KOPT-K1 (cell line): ENCODE data around the gene ZSCAN25.

Experiments
- H3K27ac ChIP-seq: fragments of 200-600 bp; sonication (generic); 2 replicates; pipeline ENCODE4 v1.5.1; 2016; ENCODE audit warnings: antibody characterized with exemption, mild to moderate bottlenecking, low read depth, low read length; ENCODE audit not compliant: poor library complexity, severe bottlenecking
- H3K36me3 ChIP-seq: fragments of 200-600 bp; sonication (generic); 2 replicates; pipeline ENCODE4 v1.5.1; 2017; ENCODE audit warnings: antibody characterized with exemption, mild to moderate bottlenecking, low read length, moderate library complexity; ENCODE audit not compliant: insufficient read depth
- H3K9me3 ChIP-seq: fragments of 200-600 bp; sonication (generic); 2 replicates; pipeline ENCODE4 v1.5.1; 2017; ENCODE audit warnings: antibody characterized with exemption, low read length, mild to moderate bottlenecking; ENCODE audit not compliant: insufficient read depth, poor library complexity, severe bottlenecking

ZSCAN25 gene

GRCh38 chr7:99601656-99602310 lies 15.0 kb upstream of the ZSCAN25 start:
- H3K27ac ChIP-seq: no peak overlapping the region
- H3K36me3 ChIP-seq: no peaks in the 10 kb centered on the region
- no peaks in the 10 kb centered on the region for H3K9me3 ChIP-seq

GRCh38 chr7:99605527-99605926 lies 11.2 kb upstream of the ZSCAN25 start:
- Histone ChIP-seq H3K36me3 (no peaks in the 10 kb centered on the region), H3K9me3 (no peaks in the 10 kb centered on the region), H3K27ac (no peak overlapping the region)

GRCh38 chr7:99606531-99606930 lies 10.2 kb upstream of the ZSCAN25 start:
- Histone ChIP-seq H3K9me3 (no peaks in the 10 kb centered on the region), H3K36me3 (no peaks in the 10 kb centered on the region), H3K27ac (no peak overlapping the region)

GRCh38 chr7:99607548-99607947 lies 9.2 kb upstream of the ZSCAN25 start:
- Histone ChIP-seq H3K36me3 (no peaks in the 10 kb centered on the region), H3K9me3 (no peaks in the 10 kb centered on the region), H3K27ac (no peak overlapping the region)

- Histone ChIP-seq H3K27ac (no peak overlapping the region), H3K9me3 (no peaks in the 10 kb centered on the region), H3K36me3 (peaks cover 17% of the 10 kb centered on the region)
Observed at GRCh38 chr7:99614495-99614894, 2.3 kb upstream of the ZSCAN25 start.

GRCh38 chr7:99615989-99616358 lies 772 bp upstream of the ZSCAN25 start:
- Histone ChIP-seq H3K27ac (peak overlapping the region; percentile 88), H3K36me3 (peaks cover 31% of the 10 kb centered on the region), H3K9me3 (no peaks in the 10 kb centered on the region)

GRCh38 chr7:99617192-99617781 lies 541 bp downstream of the ZSCAN25 start:
- no peaks in the 10 kb centered on the region for H3K9me3 ChIP-seq
- H3K36me3 ChIP-seq: peaks cover 45% of the 10 kb centered on the region
- peak overlapping the region; percentile 88 for H3K27ac ChIP-seq

GRCh38 chr7:99618726-99619125 lies 2.0 kb downstream of the ZSCAN25 start:
- Histone ChIP-seq H3K9me3 (no peaks in the 10 kb centered on the region), H3K36me3 (peaks cover 59% of the 10 kb centered on the region), H3K27ac (no peak overlapping the region)

GRCh38 chr7:99619571-99620130 lies 2.9 kb downstream of the ZSCAN25 start:
- Histone ChIP-seq H3K36me3 (peaks cover 64% of the 10 kb centered on the region), H3K27ac (no peak overlapping the region), H3K9me3 (no peaks in the 10 kb centered on the region)

GRCh38 chr7:99621271-99621670 lies 4.5 kb downstream of the ZSCAN25 start:
- Histone ChIP-seq H3K27ac (peak overlapping the region; percentile 4), H3K36me3 (peaks cover 80% of the 10 kb centered on the region), H3K9me3 (no peaks in the 10 kb centered on the region)

- Histone ChIP-seq H3K27ac (peak overlapping the region; percentile 94), H3K9me3 (no peaks in the 10 kb centered on the region), H3K36me3 (peaks cover 93% of the 10 kb centered on the region)
Observed at GRCh38 chr7:99622596-99622995, 5.8 kb downstream of the ZSCAN25 start.

GRCh38 chr7:99623091-99623693 lies 6.4 kb downstream of the ZSCAN25 start:
- Histone ChIP-seq H3K9me3 (no peaks in the 10 kb centered on the region), H3K27ac (peak overlapping the region; percentile 94), H3K36me3 (peaks cover 95% of the 10 kb centered on the region)

GRCh38 chr7:99623702-99624447 lies 7.1 kb downstream of the ZSCAN25 start:
- Histone ChIP-seq H3K36me3 (peaks cover 95% of the 10 kb centered on the region), H3K27ac (peak overlapping the region; percentile 94), H3K9me3 (no peaks in the 10 kb centered on the region)

GRCh38 chr7:99624484-99624883 lies 7.7 kb downstream of the ZSCAN25 start:
- Histone ChIP-seq H3K27ac (peak overlapping the region; percentile 94), H3K9me3 (no peaks in the 10 kb centered on the region), H3K36me3 (peaks cover 95% of the 10 kb centered on the region)

GRCh38 chr7:99625321-99625720 lies 8.6 kb downstream of the ZSCAN25 start:
- no peaks in the 10 kb centered on the region for H3K9me3 ChIP-seq
- H3K36me3 ChIP-seq: peaks cover 95% of the 10 kb centered on the region
- peak overlapping the region; percentile 94 for H3K27ac ChIP-seq
